Raji (cell line): ENCODE data around the gene CCT6B.

Experiments
- POLR2A ChIP-seq: IDR thresholded peaks from 2 replicates; pipeline ENCODE4 v1.6.1; 2011; ENCODE audit warnings: low read depth, low read length, control low read depth; ENCODE audit not compliant: insufficient read depth

CCT6B gene

DNA sequence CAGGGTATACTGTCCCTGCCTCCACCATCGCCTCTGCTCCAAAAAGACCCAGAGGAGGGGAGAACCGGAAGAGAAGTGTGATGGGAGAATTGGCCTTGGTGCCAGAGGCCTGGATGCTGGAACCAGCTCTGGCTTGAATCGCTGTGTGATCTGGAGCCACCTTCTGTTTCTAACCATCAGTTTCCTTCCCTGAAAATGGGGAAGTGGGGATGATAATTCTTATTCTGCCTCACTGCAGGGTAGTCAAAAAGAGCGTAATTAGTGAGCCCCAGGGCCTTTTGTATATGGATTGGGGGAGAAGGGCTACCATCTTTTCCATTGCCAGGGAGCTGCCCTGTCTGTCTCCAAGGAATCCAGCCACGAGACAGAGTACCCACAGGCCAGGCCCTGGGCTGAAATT is 52.2 kb downstream of the CCT6B start:
- TF ChIP-seq POLR2A = no peak

DNA sequence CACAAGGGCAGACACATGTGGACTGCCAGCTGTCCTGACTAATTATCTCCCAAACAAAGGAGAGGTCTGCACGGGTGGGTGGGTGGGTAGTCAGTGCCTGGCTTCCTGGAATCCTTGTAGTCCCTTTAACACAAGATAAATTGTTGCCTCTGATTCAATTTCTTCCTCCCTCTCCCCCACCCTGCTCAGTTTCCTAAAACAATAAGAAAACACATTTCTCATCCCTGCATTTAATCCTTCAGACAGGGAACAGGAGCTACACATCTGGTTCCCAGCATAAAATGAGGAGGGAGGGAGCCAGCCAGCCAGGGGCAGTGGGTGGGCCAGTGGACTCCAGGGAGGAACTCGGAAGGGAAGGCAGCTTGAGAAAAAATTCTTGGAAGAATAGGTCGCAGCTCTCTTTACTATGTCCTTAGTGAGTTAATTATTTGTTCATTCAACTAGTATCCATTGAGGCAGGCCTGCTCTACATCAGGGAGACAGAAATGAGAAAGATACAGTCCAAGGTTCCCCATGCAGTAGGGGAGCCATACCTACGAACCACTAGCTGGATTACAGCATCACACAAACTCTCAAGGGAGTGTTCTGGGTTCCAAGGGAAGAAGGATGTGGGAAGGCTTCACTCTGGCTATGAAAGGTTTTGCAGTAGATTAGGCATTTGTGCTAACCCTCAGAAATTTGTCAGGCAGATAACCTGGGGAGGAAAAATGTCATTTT is 58.3 kb downstream of the CCT6B start:
- TF ChIP-seq POLR2A = no peak

DNA sequence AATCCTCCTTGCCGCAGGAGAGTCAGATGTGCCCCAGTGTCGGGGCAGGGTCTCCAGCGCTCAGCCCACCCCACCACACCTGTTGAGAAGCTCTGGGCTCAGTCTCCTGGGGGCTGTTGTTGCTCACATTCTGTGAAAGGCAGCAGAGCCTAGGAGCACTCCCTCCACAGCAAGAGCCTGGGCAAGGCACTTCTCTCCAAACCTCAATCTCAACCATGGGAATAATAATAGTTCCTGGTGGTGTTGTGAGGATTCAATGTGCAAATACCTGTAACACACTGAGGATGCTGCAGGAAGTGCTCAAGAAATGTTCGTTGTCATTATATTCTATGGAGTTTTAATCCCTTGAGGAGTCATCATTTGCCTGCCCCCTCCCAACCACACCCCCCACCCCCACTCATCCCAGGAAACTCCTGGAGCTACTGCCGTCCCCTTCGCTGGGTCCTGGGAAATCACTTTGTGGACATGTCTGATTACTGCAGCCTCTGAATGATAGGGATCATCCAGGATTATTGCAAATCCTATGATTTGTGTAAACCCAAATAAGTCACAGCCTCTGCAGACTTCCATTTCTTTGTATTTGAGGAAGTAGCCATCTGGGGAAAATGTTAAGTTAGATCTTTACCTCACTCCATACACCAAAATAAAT is 61.5 kb downstream of the CCT6B start:
- TF ChIP-seq POLR2A = no peak

DNA sequence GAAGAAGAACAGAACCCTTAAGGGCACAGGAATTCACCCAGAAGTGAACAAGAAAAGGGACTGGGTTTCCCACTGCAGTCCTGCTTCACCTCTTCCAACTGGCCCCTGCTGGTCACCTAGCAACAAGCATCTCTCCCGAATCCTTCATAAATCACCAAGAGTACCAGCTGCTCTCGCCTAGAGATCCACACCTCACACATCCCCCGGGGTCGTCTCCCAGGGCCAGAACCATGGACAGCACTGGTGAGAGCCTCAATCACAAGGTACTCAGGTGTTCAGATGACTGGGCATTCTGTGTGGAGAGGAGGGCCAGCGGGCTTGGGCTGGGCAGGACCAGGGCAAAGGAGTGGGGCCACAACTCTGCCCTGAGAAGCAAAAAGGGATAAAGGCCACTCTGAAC is 65.9 kb downstream of the CCT6B start:
- no peak for TF ChIP-seq POLR2A

DNA sequence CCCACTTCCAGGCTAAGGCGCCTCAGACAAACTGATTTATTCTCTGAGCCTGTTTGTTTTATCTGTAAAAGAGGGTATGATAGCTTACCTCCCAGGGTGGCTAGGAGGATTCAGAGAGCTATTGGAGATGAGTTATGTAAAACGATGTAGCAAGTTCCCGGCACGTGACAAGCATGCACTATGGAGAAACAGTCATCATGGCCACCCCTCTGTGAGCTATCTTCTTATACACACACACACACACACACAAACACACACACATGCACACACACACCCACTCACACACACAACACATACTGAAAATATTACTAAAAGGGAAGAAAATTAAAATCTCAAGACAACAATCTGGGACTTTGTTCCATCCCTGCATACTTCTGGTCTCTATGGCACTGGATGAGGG is 66.3 kb downstream of the CCT6B start:
- TF ChIP-seq POLR2A = no peak

DNA sequence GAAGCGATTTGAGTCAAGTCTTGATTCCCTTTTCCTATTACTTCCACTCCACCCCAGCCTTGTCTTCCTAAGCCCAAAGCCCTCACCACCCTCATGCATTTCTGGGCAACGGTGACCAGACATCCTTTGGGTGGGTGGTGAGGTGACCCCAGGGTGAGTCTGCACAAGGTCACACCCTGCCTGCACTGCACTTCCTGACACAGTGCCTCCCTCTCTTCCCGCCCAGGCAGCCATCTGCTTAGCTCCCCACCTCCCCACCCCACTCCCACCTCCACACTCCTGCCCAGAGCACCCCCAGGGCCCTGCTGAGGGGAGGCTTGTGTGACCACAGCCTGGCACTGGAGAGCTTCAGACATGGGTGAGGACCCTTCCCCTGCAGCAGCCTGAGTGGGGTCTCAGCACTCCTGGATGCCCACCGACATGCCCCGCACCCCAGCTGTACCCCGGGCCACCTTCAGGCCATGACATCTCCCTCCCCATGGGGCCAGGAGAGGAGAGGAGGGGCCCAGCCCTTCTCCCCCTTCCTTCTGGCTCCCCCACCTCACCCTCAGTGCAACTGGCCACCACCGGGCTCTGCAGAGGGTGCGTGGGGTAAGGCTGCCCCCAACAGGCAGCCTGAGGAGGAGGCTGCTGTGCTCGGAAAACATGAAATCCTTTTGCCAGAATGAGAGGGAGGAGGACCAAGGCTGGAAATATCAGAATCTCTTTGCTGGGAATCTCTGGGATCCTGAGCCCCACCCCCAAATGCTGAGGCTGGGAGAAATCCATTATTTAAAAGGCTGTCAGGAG is 68.6 kb downstream of the CCT6B start:
- no peak for TF ChIP-seq POLR2A

DNA sequence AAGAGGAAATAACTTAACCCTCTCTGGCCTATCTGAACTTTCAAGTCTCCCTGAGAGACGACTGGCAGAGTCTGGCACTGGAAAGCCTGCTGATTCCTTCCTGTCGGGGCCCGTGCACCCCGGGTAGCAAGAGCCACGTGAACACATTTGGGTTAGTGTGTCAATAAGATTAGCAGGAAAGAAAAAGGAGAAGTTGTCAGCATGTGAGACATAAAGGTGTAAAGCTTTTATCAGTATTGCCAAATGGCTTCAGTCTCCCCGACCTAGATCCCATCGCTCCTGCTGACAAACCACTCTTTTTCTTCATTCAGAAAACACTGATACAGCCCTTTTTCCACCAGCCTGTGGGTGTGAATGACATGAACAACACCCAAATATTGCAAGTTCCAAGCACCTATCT is 74.4 kb downstream of the CCT6B start:
- TF ChIP-seq POLR2A = no peak

DNA sequence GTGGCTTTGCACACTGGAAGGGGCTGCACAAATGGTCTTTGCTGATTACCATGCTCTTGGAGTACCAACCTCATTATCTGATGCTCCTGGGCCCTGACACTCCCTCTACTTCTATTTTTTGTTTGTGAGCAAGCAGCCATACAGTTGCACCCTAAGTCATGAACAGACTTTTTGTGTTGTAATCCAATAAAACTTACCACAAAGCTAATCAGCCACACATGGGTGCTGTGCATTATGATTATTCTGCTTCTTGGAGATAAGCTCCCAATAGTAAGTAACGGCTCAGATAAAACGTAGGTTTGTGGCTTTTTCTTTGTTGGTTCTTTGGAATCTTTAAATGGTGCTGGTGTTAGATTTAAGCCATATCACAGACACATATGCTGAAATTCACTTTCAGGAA is 76.2 kb downstream of the CCT6B start:
- TF ChIP-seq POLR2A = no peak

DNA sequence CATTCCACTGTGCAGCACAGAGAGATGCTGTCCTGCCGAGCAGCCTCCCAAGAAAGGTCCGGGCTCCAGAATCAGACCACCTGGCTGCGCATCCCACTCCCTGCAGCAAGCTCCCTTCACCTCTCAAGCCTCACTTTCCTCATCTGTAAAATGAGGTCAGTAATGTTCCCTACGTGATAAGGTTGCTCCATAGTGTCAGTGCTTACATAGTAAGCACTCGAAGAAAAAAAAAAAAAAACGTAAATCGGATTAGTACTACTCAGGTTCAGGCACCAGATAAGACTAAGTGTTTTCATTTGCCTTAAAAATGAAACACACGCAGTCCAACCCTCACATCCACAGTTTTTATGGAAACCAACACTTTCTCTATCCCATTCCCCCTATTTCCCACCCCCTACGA is 76.7 kb downstream of the CCT6B start:
- TF ChIP-seq POLR2A = no peak

DNA sequence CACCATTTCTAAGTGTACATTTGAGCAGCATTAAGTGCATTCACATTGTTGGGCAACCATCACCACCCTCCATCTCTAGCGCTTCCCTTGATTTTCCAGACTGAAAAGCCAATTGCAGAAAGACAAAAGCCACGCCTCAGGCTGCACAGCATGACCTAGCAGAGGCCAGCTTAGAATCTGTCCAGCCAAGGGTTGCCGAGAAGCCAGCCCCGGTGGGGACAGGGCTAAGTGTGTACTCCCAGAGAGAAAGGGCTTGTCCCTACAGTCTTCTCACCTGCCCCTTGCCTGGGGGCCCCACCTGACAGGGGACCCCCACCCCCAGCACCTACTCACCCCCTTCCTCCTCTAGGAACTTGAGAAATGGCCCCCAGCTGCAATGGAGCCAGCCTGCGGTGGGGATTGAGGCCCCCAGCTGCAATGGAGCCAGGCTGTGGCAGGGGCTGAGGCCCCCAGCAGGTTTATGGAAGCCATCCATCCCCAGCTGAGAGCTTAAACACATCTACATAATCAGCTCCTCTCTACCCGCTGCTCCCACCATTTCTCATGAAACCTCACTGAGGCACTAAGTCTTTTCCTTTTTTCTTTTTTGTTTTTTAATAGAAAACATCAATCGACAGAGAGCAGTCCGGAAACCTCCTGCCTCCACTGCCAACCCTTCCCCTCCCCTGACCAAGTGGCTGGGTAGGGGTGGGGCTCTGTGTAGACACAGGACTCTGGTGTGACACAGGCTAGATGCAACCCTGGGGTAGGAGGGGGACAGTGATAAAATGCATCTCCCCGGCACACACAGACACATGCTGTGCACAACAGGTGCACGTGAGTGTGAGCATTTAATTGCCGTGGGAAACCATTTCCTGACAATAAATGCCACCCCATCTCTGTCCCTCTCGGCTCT is 77.9 kb downstream of the CCT6B start:
- TF ChIP-seq POLR2A = no peak

DNA sequence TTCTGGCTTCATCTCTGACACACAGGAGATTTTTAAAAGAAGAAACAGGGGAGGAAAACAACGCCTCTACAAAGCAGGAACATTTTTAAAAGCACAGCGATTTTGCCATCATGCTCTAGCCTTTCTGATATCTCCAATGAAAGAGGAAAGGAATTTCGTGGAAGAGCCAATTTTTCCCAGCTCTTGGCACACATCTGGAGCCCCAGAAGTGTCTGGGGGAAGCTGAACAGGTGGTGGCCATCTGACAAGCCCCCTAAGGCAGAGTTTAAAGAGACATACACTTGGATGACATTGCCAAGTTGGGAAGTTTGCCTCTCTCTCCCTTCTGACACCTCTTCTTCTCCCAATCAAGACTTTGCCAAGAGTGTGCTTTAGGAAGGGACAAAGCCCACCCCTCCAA is 82.1 kb downstream of the CCT6B start:
- no peak for TF ChIP-seq POLR2A
